H9 (cell line): ENCODE results near the gene NUDT16L1. TPM values are rescaled to one million over a fixed set of nuclear protein-coding genes. Genes with fewer than 3 reads are reported as not detected.

Source experiments
- DNase-seq: peaks from one replicate; pipeline ENCODE4 v3.0.0-alpha.2; 2017
- H2AFZ ChIP-seq: one replicate; pipeline ENCODE4 v1.6.1; 2013; ENCODE audit warnings: mild to moderate bottlenecking, low read length, control low read depth, moderate library complexity
- H2AK5ac ChIP-seq: 2 replicates; pipeline ENCODE4 v1.6.1; 2013; ENCODE audit warnings: low read length, control low read depth, mixed read lengths; ENCODE audit not compliant: insufficient read length
- H2BK120ac ChIP-seq: one replicate; pipeline ENCODE4 v1.6.1; 2013; ENCODE audit warnings: low read depth, mild to moderate bottlenecking, low read length, control low read depth, inconsistent platforms; ENCODE audit not compliant: poor library complexity, severe bottlenecking
- H2BK12ac ChIP-seq: 2 replicates; pipeline ENCODE4 v1.6.1; 2013; ENCODE audit warnings: low read length, control low read depth, mixed read lengths, low read depth; ENCODE audit not compliant: insufficient read length
- H2BK15ac ChIP-seq: 2 replicates; pipeline ENCODE4 v1.6.1; 2013; ENCODE audit warnings: low read depth, low read length, control low read depth
- H2BK20ac ChIP-seq: one replicate; pipeline ENCODE4 v1.6.1; 2013; ENCODE audit warnings: low read depth, mild to moderate bottlenecking, low read length, control low read depth, inconsistent platforms; ENCODE audit not compliant: poor library complexity, severe bottlenecking
- H2BK5ac ChIP-seq: 2 replicates; pipeline ENCODE4 v1.6.1; 2013; ENCODE audit warnings: low read length, control low read depth, mixed read lengths; ENCODE audit not compliant: insufficient read length
- H3K14ac ChIP-seq: 2 replicates; pipeline ENCODE4 v1.6.1; 2013; ENCODE audit warnings: low read length, control low read depth; ENCODE audit not compliant: insufficient read depth
- H3K18ac ChIP-seq: 2 replicates; pipeline ENCODE4 v1.6.1; 2013; ENCODE audit warnings: low read depth, mild to moderate bottlenecking, mixed read lengths, low read length, control low read depth; ENCODE audit not compliant: insufficient read length
- H3K23ac ChIP-seq: 2 replicates; pipeline ENCODE4 v1.6.1; 2013; ENCODE audit warnings: low read length, control low read depth, mixed read lengths, low read depth; ENCODE audit not compliant: insufficient read length
- H3K23me2 ChIP-seq: 2 replicates; pipeline ENCODE4 v1.6.1; 2013; ENCODE audit warnings: low read depth, mild to moderate bottlenecking, mixed read lengths, low read length, control low read depth; ENCODE audit not compliant: insufficient read length, poor library complexity, severe bottlenecking
- H3K27ac ChIP-seq: 2 replicates; pipeline ENCODE4 v1.5.1; 2013; ENCODE audit warnings: low read length, control low read depth, mixed read lengths, low read depth; ENCODE audit not compliant: insufficient read length
- H3K27me3 ChIP-seq: 2 replicates; pipeline ENCODE4 v1.6.1; 2013; ENCODE audit warnings: low read length, control low read depth, inconsistent platforms; ENCODE audit not compliant: insufficient read depth
- H3K4ac ChIP-seq: 2 replicates; pipeline ENCODE4 v1.6.1; 2013; ENCODE audit warnings: low read depth, mild to moderate bottlenecking, control low read depth, inconsistent platforms, low read length, moderate library complexity
- H3K4me1 ChIP-seq: 2 replicates; pipeline ENCODE4 v1.6.1; 2013; ENCODE audit warnings: low read length, control low read depth, inconsistent platforms; ENCODE audit not compliant: insufficient read depth
- H3K4me2 ChIP-seq: 2 replicates; pipeline ENCODE4 v1.6.1; 2013; ENCODE audit warnings: low read length, control low read depth, mixed read lengths; ENCODE audit not compliant: insufficient read length, insufficient read depth
- H3K56ac ChIP-seq: 2 replicates; pipeline ENCODE4 v1.6.1; 2013; ENCODE audit warnings: low read depth, mild to moderate bottlenecking, mixed read lengths, low read length, control low read depth; ENCODE audit not compliant: insufficient read length
- H3K79me1 ChIP-seq: 2 replicates; pipeline ENCODE4 v1.6.1; 2013; ENCODE audit warnings: low read depth, mild to moderate bottlenecking, moderate library complexity, low read length, control low read depth, inconsistent platforms; ENCODE audit not compliant: insufficient read depth, poor library complexity, severe bottlenecking
- H3K79me2 ChIP-seq: 2 replicates; pipeline ENCODE4 v1.6.1; 2013; ENCODE audit warnings: low read length, control low read depth, inconsistent platforms; ENCODE audit not compliant: insufficient read depth
- H3K9ac ChIP-seq: 2 replicates; pipeline ENCODE4 v1.6.1; 2013; ENCODE audit warnings: low read length, control low read depth, mixed read lengths; ENCODE audit not compliant: insufficient read length; ENCODE audit errors: extremely low read depth
- H3K9me3 ChIP-seq: one replicate; pipeline ENCODE4 v1.6.1; 2013; ENCODE audit warnings: low read depth, low read length, inconsistent platforms; ENCODE audit not compliant: control insufficient read depth
- H3T11ph ChIP-seq: one replicate; pipeline ENCODE4 v1.6.1; 2013; ENCODE audit warnings: mild to moderate bottlenecking, low read length, control low read depth, inconsistent platforms
- H4K20me1 ChIP-seq: one replicate; pipeline ENCODE4 v1.6.1; 2013; ENCODE audit not compliant: control insufficient read depth, insufficient read length, insufficient read depth
- H4K5ac ChIP-seq: 2 replicates; pipeline ENCODE4 v1.6.1; 2013; ENCODE audit warnings: low read depth, mild to moderate bottlenecking, mixed read lengths, low read length, control low read depth; ENCODE audit not compliant: insufficient read length
- H4K8ac ChIP-seq: replicated peaks from 2 replicates; pipeline ENCODE4 v1.6.1; 2013; ENCODE audit warnings: low read length, control low read depth, mixed read lengths, low read depth; ENCODE audit not compliant: insufficient read length
- H4K91ac ChIP-seq: 2 replicates; pipeline ENCODE4 v1.6.1; 2013; ENCODE audit warnings: low read depth, mild to moderate bottlenecking, moderate library complexity, mixed read lengths, low read length, control low read depth; ENCODE audit not compliant: insufficient read length
- H3K27ac Mint-ChIP-seq, 3 experiments: 2 replicates in 2 of 3; 3 replicates in 1 of 3; pipeline ENCODE4 v1.8.0; 2020 to 2021; ENCODE audit warnings: mixed read lengths in 3 of 3, mild to moderate bottlenecking in 1 of 3, moderate library complexity in 1 of 3
- H3K27me3 Mint-ChIP-seq: 2 replicates; pipeline ENCODE4 v1.8.0; 2021; ENCODE audit warnings: low read depth, mild to moderate bottlenecking, moderate library complexity, mixed read lengths
- H3K36me3 Mint-ChIP-seq, 3 experiments: 2 replicates in 2 of 3; 3 replicates in 1 of 3; pipeline ENCODE4 v1.8.0; 2020 to 2021; ENCODE audit warnings: low read depth in 3 of 3, mixed read lengths in 3 of 3; ENCODE audit not compliant: insufficient read depth in 1 of 3
- H3K4me1 Mint-ChIP-seq, 2 experiments: 2 replicates each; pipeline ENCODE4 v1.8.0; 2020; ENCODE audit warnings: mixed read lengths in 2 of 2
- H3K4me3 Mint-ChIP-seq, 2 experiments: 2 replicates in 1 of 2; 3 replicates in 1 of 2; pipeline ENCODE4 v1.8.0; 2020 to 2021; ENCODE audit warnings: mild to moderate bottlenecking in 2 of 2, mixed read lengths in 2 of 2, moderate library complexity in 1 of 2
- H3K9me3 Mint-ChIP-seq, 2 experiments: 2 replicates in 1 of 2; 3 replicates in 1 of 2; pipeline ENCODE4 v1.8.0; 2020; ENCODE audit warnings: mild to moderate bottlenecking in 2 of 2, mixed read lengths in 2 of 2, moderate library complexity in 1 of 2
- CTCF ChIP-seq: fragments of 200-600 bp; sonication (generic); conservative IDR thresholded peaks from 3 replicates; pipeline ENCODE4 v1.8.0; 2021; ENCODE audit warnings: antibody characterized with exemption, mild to moderate bottlenecking
- WGBS: extraction: QIAGEN DNeasy Blood & Tissue Kit; methylation state at CpG from one replicate; pipeline ENCODE4 v1.1.7; 2013; ENCODE audit warnings: missing lambda C conversion rate, low lambda C conversion rate, mixed read lengths; ENCODE audit not compliant: insufficient read length; ENCODE audit errors: extremely low coverage; 5-methylcytosine and 5-hydroxymethylcytosine counted together
- total RNA-seq: library from RNA; stranded (reverse); gene quantifications from 2 replicates; pipeline ENCODE4 v1.2.1, GENCODE V29; 2021

NUDT16L1 gene
- total RNA-seq, 1 experiment from 2014 or later: 49.4 TPM

DNA sequence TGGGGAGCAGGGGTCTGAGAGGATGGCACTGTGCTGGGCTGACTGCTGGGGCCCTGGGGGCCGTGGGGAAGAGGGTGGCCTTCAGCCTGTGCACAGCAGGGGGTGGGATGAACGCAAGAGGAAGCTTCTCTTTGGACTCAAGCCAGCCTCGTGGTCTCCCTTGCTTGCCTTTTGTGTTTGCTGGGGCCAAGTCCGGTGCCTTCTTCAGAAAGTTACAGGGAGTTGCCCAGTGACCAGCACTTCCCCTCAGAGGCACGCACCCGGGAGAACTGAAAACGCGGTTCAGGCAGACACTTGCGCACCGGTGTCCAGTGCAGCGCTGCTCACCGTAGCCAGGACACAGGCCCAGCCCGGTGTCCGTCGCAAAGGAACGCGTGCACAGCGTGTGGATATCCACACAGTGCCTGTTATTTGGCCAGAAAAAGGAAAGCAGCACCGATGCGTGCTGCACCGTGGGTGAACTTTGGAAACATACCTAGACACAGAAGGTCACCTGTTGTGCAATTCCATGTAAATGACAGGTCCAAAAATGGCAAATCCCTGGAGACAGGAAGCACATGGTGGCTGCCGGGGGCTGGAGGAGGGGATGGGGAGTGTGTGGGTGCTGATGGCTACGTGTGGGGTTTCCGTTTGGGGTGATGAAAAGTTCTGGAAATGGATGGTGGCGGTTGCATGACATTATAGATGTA, 29.4 kb upstream of the NUDT16L1 start:
- Histone ChIP-seq H2AK5ac (no peak overlapping the region), H2BK15ac (no peak overlapping the region), H4K8ac (no peak overlapping the region), H3K79me2 (no peaks in the 10 kb centered on the region), H3K27ac (no peak overlapping the region), H3K18ac (no peak overlapping the region), H3K79me1 (no peaks in the 10 kb centered on the region), H2BK12ac (no peak overlapping the region), H2BK5ac (no peak overlapping the region), H3K56ac (no peak overlapping the region), H3K4me1 (no peaks in the 10 kb centered on the region), H3K23ac (no peak overlapping the region), H2BK20ac (no peak overlapping the region), H3K23me2 (no peaks in the 10 kb centered on the region), H3T11ph (no peak overlapping the region), H4K91ac (no peak overlapping the region), H3K14ac (no peak overlapping the region), H3K27me3 (no peaks in the 10 kb centered on the region), H4K20me1 (no peaks in the 10 kb centered on the region), H2AFZ (no peak overlapping the region), H2BK120ac (no peak overlapping the region), H3K9me3 (no peaks in the 10 kb centered on the region), H3K4me2 (no peak overlapping the region), H4K5ac (no peak overlapping the region), H3K4ac (no peak overlapping the region), H3K9ac (no peak overlapping the region)
- no CpG with 5 or more reads among the region's 25 CpGs for WGBS
- peak overlapping the region; percentile 18 to 93 (median 38); a peak in 3 of 7 replicates for H3K27ac Mint-ChIP-seq
- peaks cover 0 to 8% of the 10 kb centered on the region in 2 experiments; a peak in 2 of 4 replicates for H3K4me1 Mint-ChIP-seq
- H3K27me3 Mint-ChIP-seq: no peaks in the 10 kb centered on the region; the same call in 1 of the 2 replicates
- no peak for DNase-seq
- H3K36me3 Mint-ChIP-seq: peaks cover 9 to 48% (median 20%) of the 10 kb centered on the region in 3 experiments; a peak in 6 of 7 replicates
- no peak overlapping the region for H3K4me3 Mint-ChIP-seq
- no peak for TF ChIP-seq CTCF
- no peaks in the 10 kb centered on the region for H3K9me3 Mint-ChIP-seq
